HG02798 (cell line): ENCODE results near the gene KIAA0040.

Experiments
- ATAC-seq: cut with Tn5 transposase; IDR thresholded peaks from one replicate; pipeline ENCODE4 v1.9.1; 2021; ENCODE audit warnings: mild to moderate bottlenecking; ENCODE audit not compliant: unreplicated experiment, poor library complexity

Gene KIAA0040

GRCh38 chr1:175203570-175204068 is 11.0 kb upstream of the KIAA0040 start:
- no peak for ATAC-seq

GRCh38 chr1:175200678-175201521 is 8.3 kb upstream of the KIAA0040 start:
- ATAC-seq = no peak

DNA sequence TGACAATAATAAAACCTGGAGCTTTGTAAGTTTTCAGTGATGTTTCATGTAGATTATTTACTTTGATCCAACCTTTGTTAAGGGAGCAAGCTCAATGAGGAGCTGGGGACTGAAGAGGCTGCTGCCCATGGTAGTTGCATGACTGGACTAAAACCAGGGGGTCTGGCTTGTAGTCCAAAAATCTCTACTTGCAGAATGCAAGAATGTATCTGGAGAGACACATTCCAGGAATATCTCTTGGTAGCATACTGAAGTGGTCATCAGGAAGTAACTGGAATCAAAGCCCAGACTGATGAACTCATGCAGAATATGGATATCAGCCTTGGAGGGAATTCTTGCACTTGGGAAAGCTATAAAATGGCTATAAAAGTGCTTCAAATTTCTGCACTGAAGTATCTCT is 5.8 kb upstream of the KIAA0040 start:
- ATAC-seq = no peak

DNA sequence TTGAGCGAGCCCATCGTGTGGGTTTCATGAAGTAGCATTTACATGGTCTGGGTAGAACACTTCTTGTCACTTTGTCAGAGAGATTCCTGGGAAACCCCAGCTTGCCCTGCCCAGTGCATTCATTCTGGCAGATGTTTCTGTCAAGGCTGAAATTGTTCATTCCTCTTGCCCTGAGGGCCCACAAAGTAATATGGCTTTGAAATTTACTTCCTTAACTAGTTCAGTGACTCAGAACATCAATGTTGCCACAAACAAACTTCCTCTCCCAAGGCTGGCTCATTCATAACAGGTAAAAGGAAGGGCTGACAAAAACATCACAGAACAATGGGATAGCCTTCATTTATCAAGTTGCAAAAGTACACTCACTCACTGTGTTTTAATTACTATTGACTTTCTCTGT is 5.0 kb upstream of the KIAA0040 start:
- no peak for ATAC-seq

DNA sequence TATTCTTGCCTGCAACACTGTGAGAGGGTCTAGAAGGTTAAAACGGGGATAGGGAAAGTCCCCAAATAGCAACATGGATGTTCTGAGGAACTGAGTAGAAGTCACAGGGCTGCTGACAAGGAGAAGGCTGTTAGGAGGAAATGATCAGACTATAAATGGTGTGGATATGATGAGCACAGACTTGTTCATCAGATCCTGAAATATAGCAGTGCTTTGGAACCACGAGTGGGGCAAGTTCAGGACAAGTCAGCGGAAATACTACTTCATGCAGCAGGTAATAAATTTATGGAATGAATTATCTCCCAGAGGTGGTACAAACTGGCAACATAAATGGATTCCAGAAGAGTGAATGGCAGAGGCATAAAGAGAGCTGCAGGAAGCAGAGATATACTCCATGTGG is 3.2 kb upstream of the KIAA0040 start:
- no peak for ATAC-seq

GRCh38 chr1:175195281-175195680 is 2.7 kb upstream of the KIAA0040 start:
- no peak for ATAC-seq

GRCh38 chr1:175193527-175193910 is 943 bp upstream of the KIAA0040 start:
- ATAC-seq = no peak

DNA sequence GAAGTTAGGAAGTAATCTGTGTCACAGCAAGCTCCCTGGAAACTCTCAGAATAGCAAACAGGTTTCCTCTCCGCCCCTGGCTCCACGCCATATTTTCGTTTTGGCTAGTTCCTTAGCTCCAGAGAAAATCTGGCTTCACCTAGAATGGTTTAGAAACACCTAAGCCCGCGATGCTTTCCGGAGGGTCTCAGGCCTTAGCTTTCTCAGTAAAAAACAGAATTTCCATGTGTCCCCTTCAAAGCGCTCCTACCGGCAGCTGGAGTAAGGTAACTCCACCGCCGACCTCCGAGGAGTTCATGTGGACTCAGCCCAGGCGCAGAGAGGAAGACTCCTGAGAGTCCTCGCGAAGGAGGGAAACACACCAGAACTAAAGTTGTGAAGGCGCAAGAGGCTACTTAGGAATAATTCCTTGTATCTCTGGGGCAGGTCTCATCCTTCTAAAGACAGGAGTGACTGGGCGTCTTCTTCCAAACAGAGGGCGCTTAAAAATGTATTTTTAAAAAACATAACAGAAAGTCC is 406 bp downstream of the KIAA0040 start:
- ATAC-seq = no peak

GRCh38 chr1:175191659-175192058 is 917 bp downstream of the KIAA0040 start:
- peak; percentile 24 for ATAC-seq

DNA sequence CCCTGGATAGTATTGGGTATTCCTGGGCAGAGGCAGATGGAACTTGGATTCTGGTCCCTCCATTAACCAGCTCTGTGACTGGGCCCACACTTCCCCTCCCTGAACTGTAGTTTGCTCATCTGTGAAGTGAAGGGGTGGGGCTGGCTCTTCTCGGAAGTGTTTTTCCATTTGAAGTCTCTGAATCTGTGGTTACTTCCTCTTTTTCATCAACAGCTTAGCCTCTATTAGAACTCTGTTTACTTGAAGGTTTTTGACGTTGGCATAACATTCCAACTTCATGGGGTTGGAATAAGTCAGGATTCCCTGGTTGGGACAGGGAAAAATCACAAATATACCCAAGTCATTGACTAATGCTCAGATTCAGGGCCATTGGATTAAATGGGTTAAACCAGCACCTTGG is 3.6 kb downstream of the KIAA0040 start:
- ATAC-seq = peak; percentile 68

- no peak for ATAC-seq
These were observed 6.0 kb downstream of the KIAA0040 start for GRCh38 chr1:175186433-175187160.

GRCh38 chr1:175185903-175186302 is 6.7 kb downstream of the KIAA0040 start:
- ATAC-seq = no peak

DNA sequence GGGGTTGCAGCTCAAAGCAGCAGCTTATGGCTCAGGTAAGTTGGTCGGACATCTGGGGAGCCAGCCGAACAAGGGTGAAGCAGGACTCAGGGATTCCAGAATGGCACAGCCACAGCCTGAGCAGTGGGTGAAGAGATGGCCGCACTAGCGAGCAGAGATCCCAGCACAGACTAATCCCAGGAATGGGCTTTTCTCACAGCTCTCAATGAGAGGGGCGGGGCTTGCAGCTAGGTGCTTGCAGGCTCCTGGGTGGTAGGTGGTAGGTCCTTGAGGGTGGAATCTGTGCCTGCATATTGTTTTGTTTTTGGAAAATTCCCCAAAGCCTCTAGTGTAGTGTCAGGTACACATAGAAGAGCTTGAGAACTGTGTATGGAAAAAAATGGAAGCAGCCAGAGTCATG is 9.0 kb downstream of the KIAA0040 start:
- no peak for ATAC-seq

GRCh38 chr1:175182201-175182746 is 10.3 kb downstream of the KIAA0040 start:
- no peak for ATAC-seq

GRCh38 chr1:175179837-175180590 is 12.6 kb downstream of the KIAA0040 start:
- no peak for ATAC-seq

- no peak for ATAC-seq
These were observed 14.1 kb downstream of the KIAA0040 start for GRCh38 chr1:175178456-175178855.

GRCh38 chr1:175178056-175178455 is 14.5 kb downstream of the KIAA0040 start:
- no peak for ATAC-seq

GRCh38 chr1:175176246-175176645 is 16.3 kb downstream of the KIAA0040 start:
- no peak for ATAC-seq

DNA sequence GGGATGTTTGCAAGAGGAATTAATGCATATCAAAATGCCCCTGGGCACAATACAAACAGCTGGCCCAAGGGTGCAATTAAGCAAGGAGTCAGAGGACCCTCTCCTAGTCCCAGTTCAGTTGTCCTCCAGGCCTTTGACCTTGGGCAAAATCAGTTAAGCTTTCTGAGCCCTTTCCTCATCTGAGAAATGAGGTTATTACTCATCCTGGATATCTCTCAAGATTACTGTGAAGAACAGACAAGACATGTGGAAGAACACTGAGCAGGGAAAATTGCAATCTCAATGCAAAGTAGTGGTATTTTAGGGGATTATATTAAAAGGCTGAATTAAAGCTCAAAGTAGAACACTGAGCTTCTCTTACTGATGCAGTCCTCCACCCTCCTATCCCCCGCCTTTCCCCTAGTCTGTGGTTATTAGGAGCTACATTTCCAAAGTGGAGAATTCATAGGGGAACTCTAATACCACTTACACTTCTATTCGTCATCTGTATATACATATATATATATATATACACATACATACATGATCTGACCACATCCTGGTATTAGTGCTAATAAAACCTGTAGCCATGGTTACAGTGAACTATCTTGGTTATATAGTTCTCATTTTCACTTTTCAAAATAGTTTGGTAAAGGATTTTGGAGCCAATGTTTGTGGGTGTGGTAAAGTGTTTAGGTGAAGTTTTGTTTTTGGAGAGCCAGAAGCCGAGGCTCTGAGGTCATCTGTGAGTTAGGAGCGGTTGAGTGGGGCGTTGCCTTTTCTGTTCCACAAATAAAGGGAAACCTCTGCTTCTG is 18.1 kb downstream of the KIAA0040 start:
- peak; percentile 63 for ATAC-seq
